B cell (primary cell): ENCODE data around the gene ARSD. TPM values are rescaled to one million over a fixed set of nuclear protein-coding genes. Genes with fewer than 3 reads are reported as not detected.

Source experiments
- ATAC-seq: fragments of 200-7000 bp; cut with Tn5 transposase; one replicate; pipeline ENCODE4 v1.10.0; 2021; ENCODE audit warnings: low read depth, mild to moderate bottlenecking, moderate number of reproducible peaks, moderate library complexity
- CTCF ChIA-PET: fragments of 350-600 bp; sonication (Branson Sonifier 250); formaldehyde crosslinking; loops from one replicate; lab custom pipeline; 2021; ENCODE audit warnings: antibody characterized with exemption, inconsistent platforms; lab: Charles Lee
- POLR2A ChIA-PET: fragments of 350-600 bp; sonication (Branson Sonifier 250); formaldehyde crosslinking; loops from one replicate; lab custom pipeline; 2021; ENCODE audit warnings: antibody characterized with exemption; lab: Charles Lee
- DNase-seq: peaks from one replicate; pipeline ENCODE4 v3.0.0; 2013
- H2AFZ ChIP-seq: 2 replicates; pipeline ENCODE4 v1.6.1; 2012; ENCODE audit warnings: mild to moderate bottlenecking, low read depth, low read length; ENCODE audit not compliant: insufficient read depth, poor library complexity, severe bottlenecking
- H3K27ac ChIP-seq, 2 donors: 1 replicate in 1 of 2; 2 replicates in 1 of 2; pipeline ENCODE4 v1.5.1; 2012 to 2013; ENCODE audit warnings: low read length in 2 of 2, mild to moderate bottlenecking in 2 of 2, moderate library complexity in 1 of 2
- H3K27me3 ChIP-seq, 4 experiments: fragments of 200-600 bp in 1 of 4; sonication (generic) in 1 of 4; replicated peaks in 1 of 4; 1 replicate in 2 of 4; 2 replicates in 2 of 4; pipeline versions ENCODE4 v1.6.1 to v1.7.0; 2013 to 2016; ENCODE audit warnings: low read length in 3 of 4, mild to moderate bottlenecking in 2 of 4, mixed read lengths in 1 of 4, moderate library complexity in 1 of 4; ENCODE audit not compliant: insufficient read depth in 4 of 4, control insufficient read depth in 3 of 4; ENCODE audit errors: control extremely low read depth in 1 of 4
- H3K36me3 ChIP-seq, 2 experiments: replicated peaks in 1 of 2; 1 replicate in 1 of 2; 2 replicates in 1 of 2; pipeline versions ENCODE4 v1.6.1 to v1.7.1; 2013; ENCODE audit warnings: low read length in 1 of 2; ENCODE audit not compliant: insufficient read depth in 2 of 2, control insufficient read depth in 1 of 2; ENCODE audit errors: control extremely low read depth in 1 of 2, extremely low read depth in 1 of 2
- H3K4me1 ChIP-seq, 2 donors: fragments of 200-600 bp in 1 of 2; sonication (generic) in 1 of 2; 1 replicate in 1 of 2; 2 replicates in 1 of 2; pipeline versions ENCODE4 v1.5.1 to v1.6.1; 2013 to 2017; ENCODE audit warnings: low read length in 2 of 2; ENCODE audit not compliant: control insufficient read depth in 2 of 2, insufficient read depth in 2 of 2
- H3K4me2 ChIP-seq: replicated peaks from 2 replicates; pipeline ENCODE3; 2012; ENCODE audit warnings: mild to moderate bottlenecking, low read depth, low read length; ENCODE audit not compliant: poor library complexity, severe bottlenecking
- H3K4me3 ChIP-seq, 5 experiments: fragments of 200-600 bp in 1 of 5; sonication (generic) in 1 of 5; 1 replicate in 3 of 5; 2 replicates in 2 of 5; pipeline versions ENCODE4 v1.5.1 to v1.7.0; 2011 to 2016; ENCODE audit warnings: low read length in 4 of 5, mild to moderate bottlenecking in 4 of 5, low read depth in 2 of 5, control low read depth in 1 of 5, moderate library complexity in 1 of 5; ENCODE audit not compliant: insufficient read depth in 1 of 5; ENCODE audit errors: control extremely low read depth in 1 of 5, extremely low read depth in 1 of 5
- H3K79me2 ChIP-seq: fragments of 200-600 bp; sonication (generic); one replicate; pipeline ENCODE4 v1.6.0; 2016; ENCODE audit warnings: low read length; ENCODE audit not compliant: control insufficient read depth, insufficient read depth
- H3K9ac ChIP-seq: fragments of 200-600 bp; sonication (generic); 2 replicates; pipeline ENCODE4 v1.6.1; 2017; ENCODE audit warnings: mild to moderate bottlenecking, low read length, moderate library complexity
- H3K9me3 ChIP-seq, 3 donors: one replicate each; pipeline versions ENCODE4 v1.6.1 to v1.7.1; 2013; ENCODE audit warnings: low read length in 2 of 3; ENCODE audit not compliant: control insufficient read depth in 2 of 3, insufficient read depth in 1 of 3; ENCODE audit errors: control extremely low read depth in 1 of 3
- H4K20me1 ChIP-seq: 2 replicates; pipeline ENCODE4 v1.6.0; 2012; ENCODE audit warnings: mild to moderate bottlenecking, low read length; ENCODE audit not compliant: insufficient read depth, control insufficient read depth, poor library complexity, severe bottlenecking
- H3K27ac Mint-ChIP-seq: one replicate; pipeline ENCODE4 v1.8.0; 2021; ENCODE audit warnings: mixed read lengths
- H3K27me3 Mint-ChIP-seq: one replicate; pipeline ENCODE4 v1.8.0; 2021; ENCODE audit warnings: mixed read lengths
- H3K4me1 Mint-ChIP-seq: one replicate; pipeline ENCODE4 v1.8.0; 2021; ENCODE audit warnings: mixed read lengths
- H3K4me3 Mint-ChIP-seq: one replicate; pipeline ENCODE4 v1.8.0; 2021; ENCODE audit warnings: mixed read lengths
- H3K9me3 Mint-ChIP-seq: one replicate; pipeline ENCODE4 v1.8.0; 2022; ENCODE audit warnings: mixed read lengths; ENCODE audit not compliant: insufficient read depth
- CTCF ChIP-seq: fragments of 200-600 bp; IDR thresholded peaks from one replicate; pipeline ENCODE4 v1.8.0; 2022; ENCODE audit warnings: antibody characterized with exemption, mild to moderate bottlenecking
- EZH2 ChIP-seq: IDR thresholded peaks from 2 replicates; pipeline ENCODE4 v1.6.1; 2012; ENCODE audit warnings: borderline replicate concordance, low read depth, mild to moderate bottlenecking, moderate library complexity, low read length; ENCODE audit not compliant: insufficient read depth, poor library complexity, severe bottlenecking
- WGBS: methylation state at CpG from one replicate; pipeline ENCODE4 v1.1.5; 2013; ENCODE audit warnings: missing lambda C conversion rate; ENCODE audit not compliant: insufficient coverage; 5-methylcytosine and 5-hydroxymethylcytosine counted together
- intact Hi-C: fragments of 100-400 bp; cut with micrococcal nuclease; formaldehyde crosslinking; loops from one replicate; pipeline ENCODE4 v1.10.0; 2022
- polyA plus RNA-seq: library from polyadenylated mRNA; depleted of rRNA; stranded (reverse); fragments of >200 nt; gene quantifications from 2 replicates; pipeline ENCODE4 v1.2.3, GENCODE V29; 2012
- total RNA-seq, 2 donors: library from RNA; stranded (reverse); fragments of 120-200 nt in 1 of 2; gene quantifications; 1 replicate in 1 of 2; 2 replicates in 1 of 2; pipeline versions ENCODE4 v1.2.3 to v1.2.4, GENCODE V29; 2013 to 2022

The ARSD gene
- total and polyA plus RNA-seq, 2 donors (not counting 1 experiment from before 2014, with no cell fraction given) = 2.7 to 13.3 TPM

DNA sequence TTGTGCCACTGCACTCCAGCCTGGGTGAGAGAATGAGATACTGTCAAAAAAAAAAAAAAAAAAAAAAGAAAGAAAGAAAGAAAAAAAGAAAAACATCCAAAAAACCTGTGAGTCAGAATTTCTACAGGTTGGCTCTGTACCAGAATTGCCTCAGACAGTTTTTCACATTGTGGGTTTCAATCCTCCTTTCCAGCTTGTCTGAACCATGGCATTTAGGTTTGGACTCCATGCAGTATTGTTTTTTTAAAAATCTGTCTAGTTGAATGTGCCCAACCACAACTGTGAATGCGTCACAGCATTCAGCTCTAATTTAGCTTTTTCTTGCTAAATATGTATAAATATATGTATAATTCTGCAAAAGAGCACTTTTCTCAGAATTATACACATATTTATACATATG lies 45.8 kb upstream of the ARSD start:
- Histone ChIP-seq H3K27ac (no peak overlapping the region), H3K9me3 (peaks cover 0 to 5% (median 0%) of the 10 kb centered on the region in 3 donors), H3K27me3 (no peaks in the 10 kb centered on the region), H4K20me1 (no peaks in the 10 kb centered on the region), H2AFZ (no peak overlapping the region), H3K4me1 (no peaks in the 10 kb centered on the region), H3K4me2 (no peak overlapping the region), H3K4me3 (no peak overlapping the region), H3K36me3 (no peaks in the 10 kb centered on the region), H3K9ac (no peak overlapping the region), H3K79me2 (no peaks in the 10 kb centered on the region)
- WGBS = no CpG with 5 or more reads among the region's 1 CpG
- Mint-ChIP-seq H3K27ac (no peak overlapping the region), H3K27me3 (no peaks in the 10 kb centered on the region), H3K4me1 (no peaks in the 10 kb centered on the region), H3K4me3 (no peak overlapping the region), H3K9me3 (no peaks in the 10 kb centered on the region)
- intact Hi-C loops = no loop called here
- ChIA-PET POLR2A (no interaction called here), CTCF (no interaction called here)
- TF ChIP-seq EZH2 (no peak), CTCF (no peak)
- DNase-seq (no peak), ATAC-seq (no peak)

DNA sequence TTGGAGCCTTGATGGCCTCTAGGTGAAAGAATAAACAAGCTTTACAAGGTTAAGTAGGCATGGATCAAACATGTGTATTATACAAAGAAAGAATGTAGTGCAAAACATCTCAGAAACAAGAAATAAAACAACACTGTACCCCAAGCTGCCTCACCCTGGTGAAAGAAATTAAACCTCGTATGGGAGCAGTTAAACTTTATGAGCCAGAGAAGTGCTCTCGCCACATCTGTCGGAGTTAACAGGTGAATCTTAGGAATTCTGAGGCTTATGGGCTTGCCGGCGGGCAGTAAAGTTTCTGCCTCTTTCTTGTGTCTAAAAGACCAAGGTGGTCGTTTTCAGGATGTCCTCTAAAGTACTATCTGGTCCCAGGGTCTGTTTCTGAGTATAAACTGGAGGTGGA lies 43.3 kb upstream of the ARSD start:
- no peak overlapping the region for H3K27ac ChIP-seq
- ChIA-PET POLR2A (no interaction called here), CTCF (no interaction called here)
- no peak overlapping the region for H2AFZ ChIP-seq
- H3K27me3 ChIP-seq = no peaks in the 10 kb centered on the region
- Mint-ChIP-seq H3K27me3 (no peaks in the 10 kb centered on the region), H3K4me1 (peaks cover 3% of the 10 kb centered on the region), H3K27ac (no peak overlapping the region), H3K4me3 (no peak overlapping the region), H3K9me3 (no peaks in the 10 kb centered on the region)
- H3K4me1 ChIP-seq = no peaks in the 10 kb centered on the region
- no peak overlapping the region for H3K4me2 ChIP-seq
- H3K4me3 ChIP-seq = no peak overlapping the region
- ATAC-seq (no peak), DNase-seq (no peak)
- no peaks in the 10 kb centered on the region for H3K79me2 ChIP-seq
- intact Hi-C loops = no loop called here
- H3K9ac ChIP-seq = no peak overlapping the region
- no peaks in the 10 kb centered on the region for H4K20me1 ChIP-seq
- 90% methylated on average over 6 of the region's 6 CpGs for WGBS
- H3K36me3 ChIP-seq = no peaks in the 10 kb centered on the region
- no peak for TF ChIP-seq CTCF
- no peak for TF ChIP-seq EZH2
- peaks cover 0 to 5% (median 0%) of the 10 kb centered on the region in 3 donors for H3K9me3 ChIP-seq
